HG03159 (cell line): ENCODE results near the gene COX14.
A peak's percentile ranks its signal among the peaks of the same experiment; 100 is the strongest.

Source experiments
- ATAC-seq: cut with Tn5 transposase; IDR thresholded peaks from one replicate; pipeline ENCODE4 v1.9.1; 2021; ENCODE audit warnings: mild to moderate bottlenecking, moderate library complexity; ENCODE audit not compliant: unreplicated experiment

The COX14 gene

DNA sequence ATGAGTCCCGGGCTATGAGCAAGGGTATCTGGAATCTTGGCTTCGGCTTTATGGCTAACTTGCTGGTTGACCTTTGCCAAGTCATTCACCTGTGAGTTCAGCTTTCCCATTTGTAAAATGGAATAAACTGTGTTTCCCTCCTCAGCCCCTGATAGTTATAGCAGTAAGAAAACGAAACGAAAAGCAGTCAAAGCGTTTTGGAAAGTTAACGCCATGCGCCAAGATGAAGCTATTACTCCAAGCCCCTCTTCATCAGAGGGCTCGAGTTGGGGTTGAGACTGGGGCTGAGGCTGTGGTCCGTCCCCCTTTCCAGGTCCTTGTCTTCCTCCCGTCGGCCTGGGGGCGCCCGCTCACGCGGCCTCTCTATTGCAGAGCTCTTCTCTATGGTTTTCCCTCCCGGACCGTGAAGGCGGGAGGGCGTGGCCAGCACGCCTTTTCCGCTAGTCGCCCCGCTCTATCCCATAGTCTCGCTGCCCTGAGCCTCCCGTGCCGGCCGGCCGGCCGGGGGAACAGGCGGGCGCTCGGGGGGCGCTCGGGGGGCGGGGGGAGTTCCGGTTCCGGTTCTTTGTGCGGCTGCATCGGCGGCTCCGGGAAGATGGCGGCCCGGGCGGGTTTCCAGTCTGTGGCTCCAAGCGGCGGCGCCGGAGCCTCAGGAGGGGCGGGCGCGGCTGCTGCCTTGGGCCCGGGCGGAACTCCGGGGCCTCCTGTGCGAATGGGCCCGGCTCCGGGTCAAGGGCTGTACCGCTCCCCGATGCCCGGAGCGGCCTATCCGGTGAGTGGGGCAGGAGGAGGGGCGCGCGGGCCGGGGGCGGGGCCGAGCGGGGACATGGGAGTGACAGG is 27.0 kb upstream of the COX14 start, which contains the start of gene SMARCD1:
Gene SMARCD1, plus strand, starts transcription at position 568 of the 840 bp plus-strand sequence. Its CDS starts 28 bp downstream, at position 596.
- ATAC-seq, result peak; percentile 66

DNA sequence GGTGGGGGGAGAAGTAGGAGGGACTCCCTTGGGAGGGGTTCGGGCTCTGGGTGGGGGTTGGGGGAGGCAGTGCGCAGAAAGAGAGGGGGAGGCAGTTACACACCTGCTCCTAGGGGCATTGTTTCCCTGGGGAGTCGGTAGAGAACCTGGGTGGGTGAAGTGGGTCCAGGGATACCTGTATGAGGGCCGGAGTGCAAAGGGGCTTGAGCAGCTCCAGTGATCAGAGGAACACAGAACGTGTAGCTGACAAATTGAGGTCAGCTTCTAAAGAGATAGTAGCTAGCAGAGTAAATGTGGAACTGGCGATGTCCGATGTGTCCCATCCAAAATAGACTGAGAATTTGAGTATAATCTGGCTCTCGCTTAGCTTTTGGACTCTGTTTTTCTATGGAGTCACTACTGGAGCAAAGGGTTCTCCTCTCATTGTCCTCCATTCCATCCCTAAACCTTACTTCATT is 26.4 kb upstream of the COX14 start:
- peak; percentile 15 for ATAC-seq

DNA sequence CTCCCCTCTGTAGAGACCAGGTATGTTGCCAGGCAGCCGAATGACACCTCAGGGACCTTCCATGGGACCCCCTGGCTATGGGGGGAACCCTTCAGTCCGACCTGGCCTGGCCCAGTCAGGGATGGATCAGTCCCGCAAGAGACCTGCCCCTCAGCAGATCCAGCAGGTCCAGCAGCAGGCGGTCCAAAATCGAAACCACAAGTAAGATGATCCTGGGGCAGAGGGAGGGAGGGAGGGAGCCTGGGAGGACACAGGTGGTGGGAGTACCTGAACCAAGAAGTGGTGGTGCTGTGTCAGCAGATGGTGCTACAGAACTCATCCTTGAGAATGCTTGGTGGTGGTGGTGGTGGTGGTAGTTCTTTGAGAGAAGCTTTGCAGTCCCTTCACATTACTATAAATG is 25.9 kb upstream of the COX14 start:
- ATAC-seq, result no peak

DNA sequence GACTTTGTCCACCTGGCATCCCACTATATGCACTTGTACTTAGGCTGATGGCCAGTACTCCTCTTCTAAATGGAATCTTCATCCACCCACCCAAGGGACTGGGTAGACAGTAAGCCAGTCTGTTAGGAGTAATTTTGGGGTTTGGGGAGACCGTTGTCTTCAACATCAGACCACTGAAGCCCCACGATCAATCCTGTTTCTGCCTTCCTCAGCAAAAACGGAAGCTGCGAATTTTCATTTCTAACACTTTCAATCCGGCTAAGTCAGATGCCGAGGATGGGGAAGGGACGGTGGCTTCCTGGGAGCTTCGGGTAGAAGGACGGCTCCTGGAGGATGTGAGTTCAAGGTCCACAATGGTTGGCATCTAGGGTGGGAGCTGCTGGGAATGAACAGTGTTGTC is 24.9 kb upstream of the COX14 start:
- ATAC-seq, result no peak

DNA sequence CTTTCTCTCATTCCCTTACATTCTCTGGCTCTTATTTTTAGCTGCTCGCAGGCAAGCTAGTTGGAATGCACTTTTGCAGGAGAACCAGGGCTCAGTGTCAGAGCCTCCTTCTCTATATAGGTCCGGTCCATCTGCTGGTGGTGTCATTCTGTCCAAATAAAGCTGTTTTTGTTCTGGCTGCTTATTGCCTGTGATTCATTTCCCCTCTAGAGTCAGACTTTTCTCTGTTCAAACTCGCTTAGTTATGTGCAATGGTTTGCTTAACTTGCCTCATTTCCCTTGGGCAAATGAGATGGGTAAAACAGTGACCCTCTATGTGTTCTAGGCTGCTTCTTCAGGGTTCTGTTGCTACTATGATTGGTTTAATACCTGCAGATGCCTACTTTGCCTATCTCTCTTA is 24.0 kb upstream of the COX14 start:
- no peak for ATAC-seq

DNA sequence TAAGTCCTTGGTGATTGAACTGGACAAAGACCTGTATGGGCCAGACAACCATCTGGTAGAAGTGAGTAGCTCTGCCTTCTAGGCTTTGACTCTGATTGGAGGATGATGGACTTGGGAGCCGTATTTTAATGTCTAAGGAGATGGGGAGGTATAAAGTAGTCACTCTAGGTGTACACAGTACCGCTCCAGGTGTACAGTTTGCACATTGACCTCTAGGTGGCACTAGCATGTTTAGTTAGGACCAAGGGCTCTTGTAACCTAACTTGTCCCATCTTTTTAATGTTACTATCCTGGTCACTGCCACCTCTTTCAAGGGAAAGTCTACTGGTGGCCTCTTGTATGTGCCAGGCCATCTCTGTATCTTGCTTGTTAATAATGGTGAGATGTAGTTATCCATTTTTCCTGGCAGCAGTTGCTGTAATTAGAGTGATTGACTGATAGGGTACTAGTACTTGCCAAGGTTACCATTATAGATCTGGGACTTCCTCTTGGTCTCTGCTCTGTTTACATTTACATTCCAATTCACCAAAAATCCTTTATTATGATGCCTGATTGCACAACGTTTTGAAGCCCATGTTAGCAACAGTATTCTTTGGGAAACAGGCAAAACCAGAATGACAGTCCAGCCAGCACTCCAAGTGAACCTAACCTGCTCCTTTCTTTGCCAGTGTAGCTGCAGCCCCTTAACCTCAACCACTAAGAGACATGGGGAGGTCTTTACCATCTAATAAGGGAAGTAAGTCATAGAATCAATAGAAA is 23.3 kb upstream of the COX14 start:
- no peak for ATAC-seq

DNA sequence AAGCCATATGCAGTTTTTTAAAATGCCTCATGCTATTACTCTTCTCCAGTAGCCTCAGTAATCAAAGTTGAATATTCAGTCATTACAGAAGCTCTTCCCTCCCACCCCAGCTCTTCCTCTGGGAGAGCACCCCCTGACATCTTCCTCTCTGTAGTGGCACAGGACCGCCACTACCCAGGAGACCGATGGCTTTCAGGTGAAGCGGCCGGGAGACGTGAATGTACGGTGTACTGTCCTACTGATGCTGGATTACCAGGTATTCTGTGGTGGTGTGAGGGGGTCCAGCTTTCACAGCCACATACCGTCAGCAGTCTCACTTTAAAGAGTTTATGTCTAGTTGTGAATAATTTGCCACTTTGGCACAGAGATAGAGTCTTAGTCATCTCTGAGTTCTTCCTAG is 22.3 kb upstream of the COX14 start:
- no peak for ATAC-seq

DNA sequence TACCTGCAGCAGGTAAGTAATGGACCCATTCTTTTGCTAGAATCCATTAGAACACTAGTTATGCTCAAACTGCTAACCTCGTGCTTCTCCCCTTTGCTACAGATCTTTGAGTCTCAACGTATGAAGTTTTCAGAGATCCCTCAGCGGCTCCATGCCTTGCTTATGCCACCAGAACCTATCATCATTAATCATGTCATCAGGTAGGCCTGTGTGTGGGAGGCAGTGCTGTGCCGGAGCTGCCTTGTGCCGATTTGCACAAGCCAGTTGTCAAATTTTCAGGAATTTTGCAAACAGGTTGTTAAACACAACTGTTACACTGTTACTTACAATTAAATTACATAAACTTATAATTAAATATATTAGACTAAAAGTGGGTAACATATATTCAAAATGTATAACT is 21.6 kb upstream of the COX14 start:
- ATAC-seq, result no peak

DNA sequence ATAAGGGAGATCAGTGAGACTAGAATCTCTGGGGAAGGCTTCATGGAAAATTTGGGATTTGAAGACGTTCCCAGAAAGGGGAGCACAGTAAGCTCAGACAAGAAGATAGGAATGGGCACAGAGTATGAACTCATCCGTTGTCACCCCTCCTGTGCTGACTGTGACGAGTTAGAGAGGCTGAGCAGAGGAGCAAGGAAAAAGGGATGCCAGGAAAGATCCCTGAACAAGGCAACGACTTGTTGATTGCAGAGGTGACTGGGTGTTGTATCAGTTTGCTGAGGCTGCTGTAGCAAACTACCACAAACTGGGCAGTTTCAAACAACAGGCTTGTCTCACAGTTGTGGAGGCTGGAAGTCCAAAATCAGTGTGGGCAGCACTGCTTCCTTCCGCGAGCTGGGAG is 14.1 kb upstream of the COX14 start:
- ATAC-seq, result no peak

DNA sequence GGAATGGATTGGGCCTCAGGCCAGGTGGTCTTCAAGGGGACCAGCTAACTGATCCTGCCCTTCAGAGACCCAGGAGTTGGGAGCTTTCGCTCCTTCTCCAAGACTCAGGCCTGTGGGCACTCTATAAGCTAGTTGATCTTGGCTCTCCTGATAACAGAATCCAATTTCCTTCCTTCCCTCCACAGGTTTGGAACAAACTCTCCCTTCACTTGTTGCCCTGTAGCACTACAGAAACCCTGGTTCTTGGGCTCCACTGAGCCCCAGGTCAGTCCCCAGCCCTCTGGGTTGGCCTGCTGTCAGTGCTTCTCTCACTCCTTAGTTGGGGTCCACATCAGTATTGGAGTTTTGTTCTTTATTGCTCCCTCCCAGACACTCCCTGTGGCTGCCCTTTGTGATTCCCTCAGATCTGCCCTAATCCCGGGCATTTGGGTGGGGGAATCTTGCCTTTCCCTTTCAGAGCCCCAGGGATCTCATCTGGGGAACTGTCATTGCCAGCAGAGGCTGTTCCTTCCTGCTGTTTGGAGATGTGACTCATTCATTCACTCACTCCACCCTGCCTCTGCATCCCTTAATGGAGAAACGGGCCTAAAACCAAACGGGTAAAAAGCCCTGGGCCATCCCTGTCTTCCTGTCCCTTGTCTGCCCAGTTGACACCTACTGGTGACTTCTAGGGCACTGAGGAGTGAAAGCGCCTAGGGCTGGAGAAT is 12.6 kb upstream of the COX14 start:
- ATAC-seq, result no peak

DNA sequence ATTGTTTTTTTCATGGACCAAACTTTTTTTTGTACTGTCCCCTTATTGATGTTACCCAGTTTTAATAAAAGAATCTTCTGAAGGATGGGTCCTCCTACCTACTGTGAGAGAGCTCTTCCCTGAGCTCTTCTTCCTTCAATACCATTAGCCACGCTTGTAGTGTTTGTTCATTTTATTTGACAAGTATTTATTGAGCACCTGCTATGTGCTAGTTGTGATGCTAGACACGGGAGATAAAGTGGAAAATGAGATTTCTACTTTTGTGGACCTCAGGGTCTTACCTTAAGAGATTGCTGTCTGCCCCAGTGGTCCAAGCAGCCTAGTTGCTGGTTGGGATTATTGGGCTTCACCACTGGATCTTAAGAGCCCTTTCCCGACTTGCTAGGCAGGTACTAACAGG is 11.5 kb upstream of the COX14 start:
- ATAC-seq, result no peak

DNA sequence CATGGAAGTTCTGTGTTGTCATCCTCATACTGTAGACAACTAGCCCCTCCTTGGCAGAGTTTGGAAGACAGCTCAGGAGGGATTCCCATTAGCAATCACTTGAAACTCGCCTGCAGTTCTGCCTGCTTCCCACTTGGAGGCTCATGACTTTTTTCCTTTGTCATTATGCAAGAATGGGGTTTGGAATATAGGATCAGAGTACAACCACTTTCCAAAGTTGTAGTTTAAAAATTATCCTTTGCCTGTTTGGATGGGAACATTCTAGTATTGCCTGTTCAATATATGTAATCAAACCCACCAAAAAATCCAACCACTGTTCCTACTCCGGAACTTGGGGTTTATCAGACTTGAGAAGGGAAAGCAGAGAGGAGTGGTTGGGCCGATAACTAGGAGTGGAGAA is 10.4 kb upstream of the COX14 start:
- ATAC-seq, result no peak

DNA sequence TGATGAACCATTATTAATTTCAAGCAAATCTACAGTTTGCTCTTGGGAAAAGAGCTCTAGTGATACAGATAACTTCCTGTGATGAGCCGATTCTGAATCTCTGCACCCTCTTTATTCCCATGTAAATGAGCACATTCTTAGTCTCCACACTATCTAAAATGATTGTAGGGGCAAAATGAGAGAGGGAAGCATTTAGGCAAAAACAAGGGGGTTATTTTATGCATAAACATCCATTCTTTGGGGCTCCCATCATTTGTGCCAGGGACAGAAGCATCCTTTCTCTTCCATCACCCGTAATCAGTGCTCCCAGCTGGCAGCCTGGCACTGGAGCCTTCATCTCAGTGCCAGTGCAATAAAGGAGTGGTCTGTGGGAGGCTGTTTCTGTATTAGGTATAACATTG is 9.9 kb upstream of the COX14 start:
- ATAC-seq, result no peak

DNA sequence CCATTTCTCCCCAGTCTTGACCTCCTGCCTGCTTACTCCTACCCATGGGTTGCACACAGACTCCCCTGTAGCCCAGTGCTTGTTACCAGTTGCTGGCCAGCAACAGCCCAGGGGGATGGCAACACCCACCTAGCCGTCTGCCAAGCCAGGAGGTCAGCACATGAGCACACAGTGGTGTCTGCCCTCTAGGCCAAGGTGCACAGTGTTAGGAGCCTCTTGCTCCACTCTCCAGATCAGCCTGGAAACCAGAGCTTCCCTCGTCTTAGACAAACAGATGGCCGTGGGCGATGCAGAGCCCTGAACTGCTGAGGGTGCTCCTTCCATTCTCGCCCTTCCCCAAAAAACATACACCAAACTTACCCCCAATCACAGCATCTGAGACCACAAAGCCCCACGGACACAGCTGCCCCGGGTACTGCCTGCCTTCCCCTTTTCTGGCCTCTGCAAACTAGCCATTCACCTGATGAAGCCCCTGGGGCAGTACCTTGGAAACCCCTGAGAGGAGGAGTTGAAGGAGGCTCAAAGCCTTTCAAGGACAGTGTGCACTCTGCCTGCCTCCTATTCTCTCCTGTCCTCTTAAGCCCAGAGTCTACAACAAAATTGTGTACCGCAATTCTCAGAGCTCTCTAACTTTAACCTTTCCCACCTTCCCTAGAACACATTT is 9.3 kb upstream of the COX14 start:
- ATAC-seq, result no peak

DNA sequence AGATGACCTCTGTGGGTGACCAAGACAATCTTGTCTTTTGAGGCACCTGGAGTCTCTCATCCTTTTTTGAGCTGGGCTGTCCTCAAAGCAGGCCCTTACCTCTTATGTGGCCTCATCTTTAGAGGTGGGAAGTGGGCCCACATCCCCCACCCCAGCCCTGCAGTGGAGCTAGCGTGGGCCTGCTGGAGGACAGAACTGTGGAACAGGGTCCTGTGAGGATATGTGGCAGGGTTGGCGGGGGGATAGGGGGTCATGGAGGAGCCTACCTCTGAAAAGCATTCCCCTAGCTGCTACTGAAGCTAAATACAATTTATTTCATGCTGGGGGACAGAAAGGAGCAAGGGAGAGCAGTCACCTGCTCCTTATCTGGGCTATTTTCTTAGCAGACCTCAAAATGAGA is 8.7 kb upstream of the COX14 start:
- no peak for ATAC-seq

DNA sequence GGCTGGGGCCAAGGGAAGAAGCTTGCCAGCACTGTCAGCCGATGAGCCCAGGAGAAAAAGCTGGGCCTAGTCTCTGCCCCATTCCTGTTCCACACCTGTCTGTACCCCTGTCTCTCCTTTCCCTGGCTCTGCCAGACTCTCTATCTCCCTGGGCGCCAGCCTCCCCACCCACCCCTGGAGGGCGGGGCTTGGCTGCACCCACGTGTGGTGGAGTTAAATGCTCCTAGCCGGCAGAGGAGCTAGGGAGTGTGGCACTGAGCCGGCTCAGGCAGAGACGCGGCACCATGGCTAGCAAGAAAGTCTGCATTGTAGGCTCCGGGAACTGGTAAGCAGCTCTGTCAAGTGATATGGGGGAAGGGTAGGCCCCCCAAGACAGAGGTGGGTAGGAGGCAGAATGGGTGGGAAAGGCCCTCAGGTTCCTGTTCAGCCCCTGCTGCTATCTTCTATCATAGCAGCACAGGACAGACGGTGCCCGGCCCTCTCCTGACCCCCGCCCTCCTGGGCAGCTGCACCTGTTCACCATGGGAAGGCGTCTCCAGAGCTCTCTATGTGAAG is 8.2 kb upstream of the COX14 start, which contains the start of gene GPD1:
Gene GPD1, plus strand, starts transcription at position 242 of the 555 bp plus-strand sequence. Its CDS starts 43 bp downstream, at position 285.
- ATAC-seq, result no peak

DNA sequence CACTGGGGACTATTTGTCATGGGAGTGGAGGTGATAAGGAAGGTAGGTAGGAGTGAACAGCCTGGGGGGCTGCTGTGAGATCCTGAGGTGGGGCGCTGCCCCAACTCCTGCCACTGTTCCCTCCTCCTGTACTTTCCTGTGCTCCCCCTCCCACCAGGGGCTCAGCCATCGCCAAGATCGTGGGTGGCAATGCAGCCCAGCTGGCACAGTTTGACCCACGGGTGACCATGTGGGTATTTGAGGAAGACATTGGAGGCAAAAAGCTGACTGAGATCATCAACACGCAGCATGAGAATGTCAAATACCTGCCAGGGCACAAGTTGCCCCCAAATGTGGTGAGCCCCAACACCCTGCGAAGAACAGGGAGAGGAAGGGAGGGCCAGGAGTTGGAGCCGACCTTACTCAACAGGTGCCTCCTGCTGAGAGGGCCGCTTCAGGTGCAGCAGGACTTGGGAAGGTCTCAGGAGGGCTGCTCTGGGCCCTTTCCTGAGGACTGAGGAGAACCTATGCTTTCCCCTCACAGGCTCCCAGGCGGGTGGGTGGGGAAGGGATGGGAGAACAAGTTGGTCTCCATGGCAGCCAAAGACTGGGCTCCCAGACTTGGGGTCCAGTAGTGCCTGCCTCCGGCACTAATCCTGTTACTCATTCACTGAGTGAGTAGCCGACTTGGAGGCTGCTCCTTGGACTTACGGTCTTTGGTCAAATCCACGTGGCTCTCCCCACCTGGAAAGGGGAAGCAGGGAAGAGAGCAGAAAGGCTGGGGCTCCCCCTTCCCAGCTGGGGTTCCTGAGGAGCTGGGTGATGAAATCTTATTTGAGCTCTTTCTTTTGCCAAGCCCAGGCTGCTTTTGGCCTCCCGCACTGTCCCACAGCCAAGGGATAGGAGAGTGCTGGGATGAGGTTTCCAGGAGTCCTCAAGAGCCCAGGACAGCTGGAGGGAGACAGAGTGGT is 7.3 kb upstream of the COX14 start:
- ATAC-seq, result no peak

DNA sequence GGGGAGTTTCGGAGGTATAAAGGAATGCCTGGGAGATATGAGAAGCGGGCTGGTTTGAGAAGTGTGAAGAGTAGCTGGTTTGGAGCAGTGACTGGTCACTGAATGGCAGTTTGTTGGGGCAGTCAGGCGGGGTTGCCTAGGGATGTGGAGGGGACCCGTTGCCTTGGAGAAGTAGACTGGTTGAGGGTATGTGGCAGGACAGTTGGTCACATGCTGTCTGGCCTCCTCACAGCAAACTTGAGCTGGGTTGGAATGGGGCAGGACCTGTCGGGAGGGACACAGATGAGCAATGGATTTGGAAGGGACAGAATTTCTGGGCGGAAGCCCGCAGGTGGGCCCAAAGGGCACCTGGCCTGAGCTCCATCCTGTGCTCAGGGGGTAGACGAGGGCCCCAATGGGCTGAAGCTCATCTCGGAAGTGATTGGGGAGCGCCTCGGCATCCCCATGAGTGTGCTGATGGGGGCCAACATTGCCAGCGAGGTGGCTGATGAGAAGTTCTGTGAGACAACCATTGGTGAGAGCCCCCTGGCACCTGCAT is 6.1 kb upstream of the COX14 start:
- ATAC-seq, result no peak

DNA sequence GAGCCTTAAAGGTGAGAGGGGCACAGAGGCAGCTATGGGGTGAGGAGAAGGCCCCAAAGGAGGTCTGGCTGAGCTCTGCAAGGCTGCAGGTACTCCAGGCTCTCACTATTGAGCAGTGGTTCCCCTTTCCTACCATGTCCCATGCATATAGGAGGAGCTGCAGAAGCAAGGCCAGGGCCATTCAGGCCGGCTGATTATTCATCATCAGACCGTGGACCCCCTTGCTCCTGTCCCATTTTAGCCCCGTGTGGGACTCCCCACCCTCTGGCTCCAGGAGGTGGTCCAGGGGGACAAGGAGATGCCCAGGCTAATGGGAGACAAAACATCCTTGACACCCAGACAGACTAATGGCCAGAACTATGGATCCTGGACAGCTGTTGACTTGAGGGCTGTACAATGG is 5.1 kb upstream of the COX14 start:
- no peak for ATAC-seq
